Mesenchymal stem cell (in vitro differentiated cells and primary cell): ENCODE measurements around the gene TRAFD1.

Source experiments
- DNase-seq: peaks from one replicate; pipeline ENCODE4 v3.0.0-alpha.2; 2013
- H2AFZ ChIP-seq: one replicate; pipeline ENCODE4 v1.6.1; 2013; ENCODE audit warnings: low read depth, mild to moderate bottlenecking, control low read depth, inconsistent platforms, low read length, moderate library complexity
- H2AK5ac ChIP-seq: 2 replicates; pipeline ENCODE4 v1.6.1; 2013; ENCODE audit warnings: low read length, moderate library complexity, mild to moderate bottlenecking, inconsistent platforms; ENCODE audit not compliant: severe bottlenecking
- H2BK120ac ChIP-seq: one replicate; pipeline ENCODE4 v1.6.1; 2013; ENCODE audit warnings: low read depth, mild to moderate bottlenecking, inconsistent platforms, low read length, moderate library complexity
- H2BK12ac ChIP-seq, 2 experiments: one replicate each; pipeline ENCODE4 v1.6.1; 2013; ENCODE audit warnings: inconsistent platforms in 2 of 2, low read length in 2 of 2, mild to moderate bottlenecking in 2 of 2, moderate library complexity in 2 of 2, control low read depth in 1 of 2
- H2BK15ac ChIP-seq: one replicate; pipeline ENCODE4 v1.6.1; 2013; ENCODE audit warnings: mild to moderate bottlenecking, low read depth, inconsistent platforms; ENCODE audit not compliant: poor library complexity, severe bottlenecking
- H2BK5ac ChIP-seq: 2 replicates; pipeline ENCODE4 v1.6.1; 2013; ENCODE audit warnings: low read depth, mild to moderate bottlenecking, low read length, control low read depth, inconsistent platforms; ENCODE audit not compliant: poor library complexity, severe bottlenecking
- H3K14ac ChIP-seq, 2 experiments: one replicate each; pipeline ENCODE4 v1.6.1; 2013; ENCODE audit warnings: inconsistent platforms in 2 of 2, low read length in 2 of 2, control low read depth in 1 of 2, mild to moderate bottlenecking in 1 of 2, moderate library complexity in 1 of 2
- H3K18ac ChIP-seq, 2 experiments: one replicate each; pipeline ENCODE4 v1.6.1; 2013; ENCODE audit warnings: inconsistent platforms in 2 of 2, low read length in 2 of 2, control low read depth in 1 of 2, low read depth in 1 of 2, mild to moderate bottlenecking in 1 of 2
- H3K23ac ChIP-seq, 2 experiments: one replicate each; pipeline ENCODE4 v1.6.1; 2013; ENCODE audit warnings: inconsistent platforms in 2 of 2, low read length in 2 of 2, mild to moderate bottlenecking in 2 of 2, moderate library complexity in 2 of 2, control low read depth in 1 of 2
- H3K27ac ChIP-seq: 2 replicates; pipeline ENCODE4 v1.5.1; 2013; ENCODE audit warnings: mild to moderate bottlenecking, moderate library complexity, low read length, control low read depth, inconsistent platforms; ENCODE audit not compliant: poor library complexity, severe bottlenecking
- H3K27me3 ChIP-seq, 2 experiments: 2 replicates each; pipeline versions ENCODE4 v1.6.1 to v1.7.0; 2013; ENCODE audit warnings: low read length in 2 of 2, mild to moderate bottlenecking in 2 of 2, moderate library complexity in 2 of 2, control low read depth in 1 of 2, inconsistent platforms in 1 of 2; ENCODE audit not compliant: control insufficient read depth in 1 of 2, insufficient read depth in 1 of 2
- H3K36me3 ChIP-seq, 2 experiments: 2 replicates each; pipeline versions ENCODE4 v1.6.1 to v1.7.0; 2013; ENCODE audit warnings: low read length in 2 of 2, control low read depth in 1 of 2, inconsistent platforms in 1 of 2, low read depth in 1 of 2, mild to moderate bottlenecking in 1 of 2; ENCODE audit not compliant: insufficient read depth in 2 of 2, control insufficient read depth in 1 of 2
- H3K4ac ChIP-seq, 2 experiments: one replicate each; pipeline ENCODE4 v1.6.1; 2013; ENCODE audit warnings: inconsistent platforms in 2 of 2, low read length in 2 of 2, mild to moderate bottlenecking in 2 of 2, moderate library complexity in 2 of 2, control low read depth in 1 of 2, low read depth in 1 of 2
- H3K4me1 ChIP-seq: 2 replicates; pipeline ENCODE4 v1.6.1; 2013; ENCODE audit warnings: low read depth, low read length, control low read depth; ENCODE audit not compliant: control insufficient read depth, insufficient read depth
- H3K4me2 ChIP-seq: 2 replicates; pipeline ENCODE4 v1.6.1; 2013; ENCODE audit warnings: low read length, mild to moderate bottlenecking, inconsistent platforms; ENCODE audit not compliant: poor library complexity, severe bottlenecking
- H3K4me3 ChIP-seq, 2 experiments: 2 replicates each; pipeline versions ENCODE4 v1.5.1 to v1.7.0; 2013; ENCODE audit warnings: low read length in 2 of 2, mild to moderate bottlenecking in 2 of 2, control low read depth in 1 of 2, low read depth in 1 of 2; ENCODE audit not compliant: insufficient read depth in 1 of 2
- H3K79me1 ChIP-seq: replicated peaks from 2 replicates; pipeline ENCODE4 v1.6.1; 2013; ENCODE audit warnings: mild to moderate bottlenecking, control low read depth, low read length, inconsistent platforms; ENCODE audit not compliant: poor library complexity, severe bottlenecking
- H3K9ac ChIP-seq: 2 replicates; pipeline ENCODE4 v1.7.0; 2013; ENCODE audit warnings: mild to moderate bottlenecking, low read length, moderate library complexity
- H3K9me3 ChIP-seq: 2 replicates; pipeline ENCODE4 v1.7.0; 2013; ENCODE audit warnings: mild to moderate bottlenecking, low read length; ENCODE audit not compliant: control insufficient read depth
- H4K8ac ChIP-seq: one replicate; pipeline ENCODE4 v1.6.1; 2013; ENCODE audit warnings: inconsistent platforms, mild to moderate bottlenecking, low read length, moderate library complexity
- H4K91ac ChIP-seq: one replicate; pipeline ENCODE4 v1.6.1; 2013; ENCODE audit warnings: mild to moderate bottlenecking, low read length, inconsistent platforms
- WGBS: methylation state at CpG from one replicate; pipeline ENCODE4 v1.1.7; 2013; ENCODE audit warnings: mixed read lengths; 5-methylcytosine and 5-hydroxymethylcytosine counted together

TRAFD1 gene

DNA sequence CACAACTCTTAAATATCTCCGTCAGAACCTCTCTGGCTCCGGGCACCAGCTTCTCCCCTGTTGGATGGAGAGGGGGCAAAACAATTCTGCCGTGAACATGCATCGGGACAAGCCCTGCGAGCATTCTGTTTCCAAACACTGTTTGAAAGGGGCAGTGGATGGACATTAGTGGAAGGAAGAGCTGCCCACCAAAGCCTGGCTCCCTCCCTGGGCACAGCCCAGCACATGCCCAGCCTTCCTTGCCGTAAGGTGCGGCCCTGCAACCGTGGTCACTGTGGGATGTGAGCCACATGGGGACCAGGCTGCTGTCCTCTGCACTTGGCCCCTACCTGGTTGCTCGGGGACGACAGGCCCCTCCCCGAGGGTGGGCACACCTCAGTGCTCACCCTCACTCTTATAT, 54.0 kb downstream of the TRAFD1 start:
- Histone ChIP-seq H3K9ac (no peak overlapping the region), H3K79me1 (peaks cover 4% of the 10 kb centered on the region), H3K4me3 (peak overlapping the region in 1 of 2 experiments; percentile 3), H3K18ac (no peak overlapping the region), H2BK12ac (no peak overlapping the region), H3K27ac (no peak overlapping the region), H2AFZ (no peak overlapping the region), H2BK15ac (no peak overlapping the region), H3K36me3 (peaks cover 57 to 83% of the 10 kb centered on the region in 2 experiments), H3K14ac (no peak overlapping the region), H2BK120ac (no peak overlapping the region), H3K4ac (no peak overlapping the region), H4K8ac (no peak overlapping the region), H3K27me3 (no peaks in the 10 kb centered on the region), H3K4me2 (no peak overlapping the region), H2AK5ac (no peak overlapping the region), H2BK5ac (no peak overlapping the region), H3K23ac (no peak overlapping the region), H3K9me3 (no peaks in the 10 kb centered on the region), H4K91ac (peak overlapping the region; percentile 9), H3K4me1 (no peaks in the 10 kb centered on the region)
- WGBS, result 98% methylated on average over 11 of the region's 11 CpGs
- no peak for DNase-seq

DNA sequence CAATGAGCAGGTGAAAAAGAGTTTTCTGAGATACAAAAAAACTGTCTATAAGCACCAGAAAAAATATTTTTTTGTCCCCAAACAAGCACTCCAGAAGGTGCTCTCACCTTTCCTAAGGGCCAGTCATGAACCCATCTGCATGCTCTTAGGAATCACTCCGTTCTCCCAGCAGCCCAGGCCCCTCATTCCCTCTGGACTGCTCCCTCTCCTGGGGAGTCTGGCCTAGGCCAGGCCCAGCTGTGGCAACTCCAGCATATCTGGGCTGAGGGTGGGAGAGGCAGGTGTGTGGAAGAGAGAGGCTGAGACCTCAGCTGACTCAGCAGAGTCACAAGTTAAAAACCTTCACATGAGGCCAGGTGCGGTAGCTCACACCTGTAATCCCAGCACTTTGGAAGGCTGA, 54.6 kb downstream of the TRAFD1 start:
- H4K8ac ChIP-seq, result no peak overlapping the region
- 81% methylated on average over 2 of the region's 2 CpGs for WGBS
- H3K79me1 ChIP-seq, result peaks cover 8% of the 10 kb centered on the region
- no peaks in the 10 kb centered on the region for H3K4me1 ChIP-seq
- H3K4me3 ChIP-seq, result no peak overlapping the region
- no peak overlapping the region for H4K91ac ChIP-seq
- H3K18ac ChIP-seq, result no peak overlapping the region
- no peak overlapping the region for H3K23ac ChIP-seq
- no peak overlapping the region for H2BK12ac ChIP-seq
- no peak for DNase-seq
- H3K27me3 ChIP-seq, result no peaks in the 10 kb centered on the region
- no peak overlapping the region for H3K9ac ChIP-seq
- no peak overlapping the region for H3K4me2 ChIP-seq
- H3K27ac ChIP-seq, result no peak overlapping the region
- no peak overlapping the region for H2BK5ac ChIP-seq
- H2AK5ac ChIP-seq, result no peak overlapping the region
- H3K14ac ChIP-seq, result no peak overlapping the region
- H3K9me3 ChIP-seq, result no peaks in the 10 kb centered on the region
- no peak overlapping the region for H3K4ac ChIP-seq
- peaks cover 57 to 85% of the 10 kb centered on the region in 2 experiments for H3K36me3 ChIP-seq
- H2BK120ac ChIP-seq, result no peak overlapping the region
- no peak overlapping the region for H2AFZ ChIP-seq
- no peak overlapping the region for H2BK15ac ChIP-seq

DNA sequence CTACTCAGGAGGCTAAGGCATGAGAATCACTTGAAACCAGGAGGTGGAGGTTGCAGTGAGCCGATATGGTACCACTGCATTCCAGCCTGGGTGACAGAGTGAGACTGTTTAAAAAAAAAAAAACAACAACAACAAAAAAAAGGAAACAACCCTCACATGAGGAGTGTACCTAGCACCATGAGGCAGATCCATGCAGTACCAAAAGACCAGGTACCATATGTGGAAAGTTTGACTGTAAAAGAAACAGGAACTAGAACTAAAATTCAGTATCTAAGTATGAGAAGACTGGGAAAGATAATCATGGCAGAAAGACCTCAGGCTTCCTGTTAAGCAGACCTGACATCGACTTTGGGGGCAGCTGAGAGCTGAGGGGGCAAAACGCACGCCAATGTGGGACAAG, 55.1 kb downstream of the TRAFD1 start:
- Histone ChIP-seq H3K36me3 (peaks cover 57 to 81% of the 10 kb centered on the region in 2 experiments), H2AFZ (no peak overlapping the region)
- WGBS, result 100% methylated on average over 3 of the region's 4 CpGs

DNA sequence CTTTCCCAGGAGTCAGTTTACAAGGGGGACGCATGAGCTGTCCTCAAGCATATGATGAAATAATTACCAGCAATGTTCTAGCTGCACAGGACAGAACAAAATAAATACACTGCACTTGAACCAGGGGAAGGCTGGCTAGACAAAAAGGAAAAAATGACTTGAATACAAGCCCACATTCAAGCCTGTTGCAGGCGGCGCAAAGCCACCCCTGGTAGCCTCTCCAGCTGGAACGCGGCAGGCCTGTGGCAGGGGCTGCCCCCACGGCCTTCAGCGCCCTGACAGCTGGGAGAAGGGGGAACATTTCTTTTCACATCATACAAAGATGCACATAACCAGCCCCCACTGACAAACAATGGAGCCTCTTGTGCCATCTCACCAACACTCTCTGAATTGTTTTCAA, 57.1 kb downstream of the TRAFD1 start:
- peaks cover 53 to 66% of the 10 kb centered on the region in 2 experiments for H3K36me3 ChIP-seq
- no peak overlapping the region for H3K4me3 ChIP-seq
- H3K4ac ChIP-seq, result no peak overlapping the region
- no peaks in the 10 kb centered on the region for H3K27me3 ChIP-seq
- no peak overlapping the region for H3K18ac ChIP-seq
- H4K91ac ChIP-seq, result no peak overlapping the region
- H3K79me1 ChIP-seq, result peaks cover 8% of the 10 kb centered on the region
- 92% methylated on average over 7 of the region's 7 CpGs for WGBS
- no peaks in the 10 kb centered on the region for H3K9me3 ChIP-seq
- no peak overlapping the region for H3K23ac ChIP-seq
- H2BK5ac ChIP-seq, result no peak overlapping the region
- no peak overlapping the region for H3K9ac ChIP-seq
- H2AK5ac ChIP-seq, result no peak overlapping the region
- no peaks in the 10 kb centered on the region for H3K4me1 ChIP-seq
- no peak overlapping the region for H2BK120ac ChIP-seq
- H2BK15ac ChIP-seq, result no peak overlapping the region
- no peak overlapping the region for H3K4me2 ChIP-seq
- no peak overlapping the region for H3K27ac ChIP-seq
- H4K8ac ChIP-seq, result no peak overlapping the region
- H2BK12ac ChIP-seq, result no peak overlapping the region
- DNase-seq, result peak; percentile 25
- no peak overlapping the region for H3K14ac ChIP-seq
- no peak overlapping the region for H2AFZ ChIP-seq

More for the DNA sequence above, 55.1 kb downstream of the TRAFD1 start:
- Histone ChIP-seq H3K27me3 (no peaks in the 10 kb centered on the region), H3K9ac (no peak overlapping the region), H4K91ac (no peak overlapping the region), H2BK12ac (no peak overlapping the region), H3K4me2 (no peak overlapping the region), H2BK5ac (no peak overlapping the region), H2BK120ac (no peak overlapping the region), H2AK5ac (no peak overlapping the region), H3K18ac (no peak overlapping the region), H4K8ac (no peak overlapping the region), H3K9me3 (no peaks in the 10 kb centered on the region), H3K27ac (no peak overlapping the region), H3K4ac (no peak overlapping the region), H3K4me3 (no peak overlapping the region), H3K79me1 (peaks cover 8% of the 10 kb centered on the region), H2BK15ac (no peak overlapping the region), H3K4me1 (no peaks in the 10 kb centered on the region), H3K23ac (no peak overlapping the region), H3K14ac (no peak overlapping the region)
- DNase-seq, result no peak
